ENCODE measurements around the gene SERPINA4. TPM values are rescaled to one million over a fixed set of nuclear protein-coding genes. Genes with fewer than 3 reads are reported as not detected.

Gene SERPINA4
- total and polyA plus RNA-seq, 9 of the 15 experiments (the other 6 are each of a cell fraction or from before 2014, with no cell fraction given), result not detected

GRCh38 chr14:94532447-94532846 lies 28.8 kb upstream of the SERPINA4 start:
- in situ Hi-C loops (cut with MboI), result no loop called here
- H3K9me3 ChIP-seq (replicated peaks; ENCODE audit: control insufficient read depth, insufficient read depth, low read depth, low read length), result no peaks in the 10 kb centered on the region
- TF ChIP-seq ZNF3 (CRISPR knock-in tag; IDR thresholded peaks at IDR 0.05), result no peak
- TF ChIP-seq ARNT (IDR thresholded peaks at IDR 0.05), result no peak
- no peak for TF ChIP-seq ZNF217 (CRISPR knock-in tag; IDR thresholded peaks at IDR 0.05)
- TF ChIP-seq ZNF316 (IDR thresholded peaks at IDR 0.05), result 0 out of 2 replicates have a peak, but pooled peaks have one; percentile 2
- TF ChIP-seq ZNF512 (tag; IDR thresholded peaks at IDR 0.05), result no peak
- no peak for TF ChIP-seq FIP1L1 (IDR thresholded peaks at IDR 0.05; ENCODE audit: low read depth, low read length, poor library complexity, severe bottlenecking)
- TF ChIP-seq ZBTB9 (CRISPR knock-in tag; IDR thresholded peaks at IDR 0.05), result no peak
- no peak overlapping the region for H3K4me2 ChIP-seq (ENCODE audit: insufficient read depth, low read length)
- no peak overlapping the region for H3K4me3 ChIP-seq
- H3K79me2 ChIP-seq (ENCODE audit: control insufficient read depth, insufficient read depth, low read length), result no peaks in the 10 kb centered on the region
- ChIA-PET POLR2A (no interaction called here), CTCF (ENCODE audit: low intra/inter-chr PET ratio) (no interaction called here)
- BruUV-seq (replicated peaks), result no TSS peak
- H3K9me1 ChIP-seq (ENCODE audit: control insufficient read depth, insufficient read depth, low read length), result no peaks in the 10 kb centered on the region
- no peaks in the 10 kb centered on the region for H3K27me3 ChIP-seq (ENCODE audit: control insufficient read depth in 2 of 2, insufficient read depth in 2 of 2, low read length in 2 of 2)
- 0% methylated on average over 2 of the region's 2 CpGs for WGBS (ENCODE audit: insufficient coverage, low coverage, missing lambda C conversion rate)
- no peaks in the 10 kb centered on the region for H3K36me3 ChIP-seq (ENCODE audit: control insufficient read depth, insufficient read depth, low read length)
- no peak overlapping the region for H2AFZ ChIP-seq (ENCODE audit: low read depth, low read length)
- no peak for ATAC-seq
- no peaks in the 10 kb centered on the region for H3K4me1 ChIP-seq (replicated peaks in 1 of 2; ENCODE audit: control insufficient read depth in 2 of 2, insufficient read depth in 2 of 2, low read length in 2 of 2)
- no peak overlapping the region for H3K27ac ChIP-seq (ENCODE audit: extremely low read depth, low read depth, low read length)
- DNase-seq (ENCODE audit: extremely low read depth in 1 of 4, low spot score in 3 of 4), result no peak
- no peak overlapping the region for H3K9ac ChIP-seq (ENCODE audit: insufficient read depth in 1 of 2, low read depth in 2 of 2, low read length in 2 of 2)
- H4K20me1 ChIP-seq (replicated peaks; ENCODE audit: control insufficient read depth, insufficient read depth, low read length), result no peaks in the 10 kb centered on the region
- intact Hi-C loops (cut with micrococcal nuclease), result no loop called here
- no peak for FAIRE-seq
